GM18519 (cell line): ENCODE measurements around the gene PITPNC1.
"Not testable (repeated sequence)": the region's sequence is repeated elsewhere in the genome, so short reads cannot be mapped to it uniquely, and the experiment has no call there.

ENCODE experiments used
- ATAC-seq: cut with Tn5 transposase; IDR thresholded peaks from one replicate; pipeline ENCODE4 v1.9.1; 2021; ENCODE audit warnings: mild to moderate bottlenecking, moderate library complexity; ENCODE audit not compliant: unreplicated experiment, low FRiP score

PITPNC1 gene

GRCh38 chr17:67479148-67479547, 102.1 kb downstream of the PITPNC1 start:
- no peak for ATAC-seq

GRCh38 chr17:67480959-67481358, 103.9 kb downstream of the PITPNC1 start:
- ATAC-seq = not testable (repeated sequence)

- no peak for ATAC-seq
These were observed 104.7 kb downstream of the PITPNC1 start for GRCh38 chr17:67481808-67482207.

GRCh38 chr17:67482764-67483163, 105.7 kb downstream of the PITPNC1 start:
- ATAC-seq = no peak

DNA sequence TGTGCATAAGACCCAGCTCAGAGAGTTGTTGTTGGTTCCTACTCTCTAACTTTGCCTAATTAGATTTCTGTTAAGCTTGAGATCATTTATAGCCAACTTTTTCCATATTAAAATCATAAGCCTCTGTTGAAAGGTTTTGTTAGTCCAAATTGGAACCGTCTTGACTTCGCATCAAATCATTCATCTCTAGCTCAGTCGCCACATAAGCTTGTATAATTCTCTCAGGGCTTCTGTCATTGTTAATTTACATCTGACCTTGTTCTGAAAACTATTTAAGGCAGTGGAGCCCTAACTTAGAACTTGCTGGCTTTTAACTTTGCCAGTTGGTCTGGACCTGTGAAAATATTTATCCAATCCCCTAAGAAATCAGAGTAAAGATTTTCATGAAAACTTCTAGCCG, 107.2 kb downstream of the PITPNC1 start:
- ATAC-seq = no peak

- ATAC-seq = no peak
These were observed 108.6 kb downstream of the PITPNC1 start for GRCh38 chr17:67485666-67486065.

- ATAC-seq = no peak
These were observed 110.4 kb downstream of the PITPNC1 start for GRCh38 chr17:67487506-67487905.

DNA sequence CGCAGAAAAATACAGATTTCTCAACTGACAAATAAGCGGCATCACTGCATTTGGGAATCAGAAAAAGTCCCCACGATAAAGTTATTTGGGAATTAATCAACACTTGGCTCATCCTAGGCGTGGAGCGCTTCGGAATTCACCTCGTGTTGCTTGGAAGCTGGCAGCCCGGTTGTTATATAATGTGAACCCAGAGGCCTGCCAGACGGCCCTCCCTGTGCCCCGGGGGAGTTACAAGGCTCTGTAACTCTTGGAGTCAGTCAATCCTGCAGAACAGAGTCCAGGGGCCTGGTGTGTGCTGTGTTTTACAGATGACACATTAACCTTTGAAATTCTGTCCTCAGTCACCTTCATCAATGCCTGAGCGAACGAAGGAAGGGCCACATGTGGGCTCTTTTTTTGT, 111.1 kb downstream of the PITPNC1 start:
- ATAC-seq = no peak

DNA sequence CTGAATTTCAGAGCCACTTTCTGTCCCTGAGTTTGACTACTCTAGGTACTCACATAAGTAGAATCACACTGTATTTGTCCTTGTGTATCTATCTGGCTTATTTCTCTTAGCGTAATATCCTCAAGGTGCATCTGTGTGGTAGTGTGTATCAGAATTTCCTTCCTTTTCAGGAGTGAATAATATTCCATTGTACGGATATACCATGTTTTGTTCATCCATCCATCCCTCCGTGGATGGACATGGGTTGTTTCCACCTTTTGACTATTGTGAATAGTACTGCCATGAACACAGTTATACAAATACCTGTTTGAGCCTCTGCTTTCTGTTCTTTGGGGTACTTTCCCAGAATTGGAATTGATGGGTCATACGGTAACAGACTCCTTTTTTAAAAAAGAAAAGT, 111.7 kb downstream of the PITPNC1 start:
- ATAC-seq = no peak

GRCh38 chr17:67489273-67489672, 112.2 kb downstream of the PITPNC1 start:
- ATAC-seq = no peak

GRCh38 chr17:67490471-67490870, 113.4 kb downstream of the PITPNC1 start:
- no peak for ATAC-seq

DNA sequence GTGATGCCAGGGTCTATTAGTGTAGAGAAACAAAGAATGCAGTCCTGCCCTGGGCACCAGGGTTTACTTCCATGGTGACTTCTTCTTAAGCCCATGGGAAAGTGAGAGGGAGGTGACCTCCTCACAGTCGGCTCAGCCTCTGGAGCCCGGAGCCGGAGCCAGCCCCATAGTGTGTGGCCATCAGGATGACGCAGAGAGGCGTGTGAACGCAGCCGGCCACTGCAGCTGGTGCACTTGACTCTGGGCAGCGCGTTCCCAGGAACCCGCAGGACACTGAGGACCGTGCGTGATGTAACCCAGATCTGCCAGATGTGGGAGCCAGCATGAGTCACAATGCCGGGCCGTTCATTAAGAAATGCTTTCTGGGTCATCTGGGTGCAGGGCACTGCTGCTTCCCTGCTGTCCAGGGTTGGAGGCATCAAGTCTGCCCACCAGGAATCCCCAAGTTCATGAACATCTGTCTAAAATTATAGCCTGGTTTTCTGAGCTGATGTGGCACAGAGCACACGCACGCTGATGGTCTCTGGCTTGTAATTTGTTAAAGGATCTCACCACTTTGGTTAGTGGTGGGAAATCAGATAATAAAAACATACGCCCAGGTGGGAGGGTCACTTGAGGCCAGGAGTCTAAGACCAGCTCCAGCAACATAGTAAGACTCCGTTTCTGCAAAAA, 114.1 kb downstream of the PITPNC1 start:
- no peak for ATAC-seq

- ATAC-seq = no peak
These were observed 114.6 kb downstream of the PITPNC1 start for GRCh38 chr17:67491681-67492024.

- no peak for ATAC-seq
These were observed 115.2 kb downstream of the PITPNC1 start for GRCh38 chr17:67492251-67492740.

DNA sequence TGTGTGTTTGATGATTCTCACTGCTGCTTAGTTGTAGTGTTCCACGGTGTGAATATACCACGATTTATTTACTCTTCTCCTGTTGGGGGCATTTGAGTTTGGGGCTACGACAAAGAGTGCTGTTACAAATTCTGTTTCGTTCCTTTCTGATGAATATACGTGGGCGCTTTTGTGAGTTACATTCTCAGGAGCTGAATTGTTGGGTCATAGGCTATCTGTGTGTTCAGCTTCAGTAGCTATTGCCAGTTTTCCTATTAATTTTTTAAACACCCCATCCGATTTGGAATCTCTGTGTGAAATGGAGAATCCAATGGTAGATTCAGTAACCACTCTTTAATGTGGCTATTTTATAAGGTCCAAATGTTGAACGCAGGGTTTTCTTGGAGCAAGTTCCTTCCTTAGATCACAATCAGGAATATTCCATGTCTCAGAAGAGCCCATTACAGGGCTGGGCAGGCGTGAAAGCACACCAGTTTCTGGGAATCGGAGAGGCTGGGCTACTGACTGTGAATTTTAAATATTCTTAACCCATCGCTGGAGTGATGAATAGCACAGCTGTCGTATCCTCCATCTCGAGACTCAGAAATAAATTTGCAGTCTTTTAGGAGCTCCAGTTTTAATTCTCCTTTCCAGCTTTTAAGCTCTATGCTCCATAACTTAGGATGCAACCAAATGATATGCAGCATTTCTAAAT, 115.9 kb downstream of the PITPNC1 start:
- ATAC-seq = no peak

GRCh38 chr17:67493812-67494211, 116.7 kb downstream of the PITPNC1 start:
- ATAC-seq = no peak

- ATAC-seq = not testable (repeated sequence)
These were observed 118.5 kb downstream of the PITPNC1 start for GRCh38 chr17:67495534-67495933.

- ATAC-seq = no peak
These were observed 119.2 kb downstream of the PITPNC1 start for GRCh38 chr17:67496286-67496685.

- ATAC-seq = no peak
These were observed 122.6 kb downstream of the PITPNC1 start for GRCh38 chr17:67499685-67500084.

DNA sequence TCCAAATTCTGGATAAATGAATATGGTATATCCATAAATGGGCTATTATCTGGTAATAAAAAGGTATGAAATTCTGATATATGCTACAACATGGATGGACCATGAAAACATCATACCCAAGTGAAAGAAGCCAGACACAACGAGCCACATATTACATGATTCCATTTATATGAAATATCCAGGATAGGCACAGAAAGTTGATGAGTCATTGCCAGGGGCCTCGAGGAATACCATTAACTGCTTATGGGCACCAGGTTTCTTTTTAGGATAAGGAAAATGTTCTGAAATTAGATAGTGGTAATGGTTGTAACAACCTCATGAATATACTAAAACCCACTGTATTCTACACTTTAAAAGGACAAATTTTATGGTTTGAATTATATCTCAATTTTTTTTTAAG, 123.2 kb downstream of the PITPNC1 start:
- ATAC-seq = no peak

- ATAC-seq = no peak
These were observed 123.7 kb downstream of the PITPNC1 start for GRCh38 chr17:67500677-67501300.

- ATAC-seq = no peak
These were observed 125.1 kb downstream of the PITPNC1 start for GRCh38 chr17:67502151-67502550.
